HepG2 (cell line): Measurements from ENCODE around the gene EXOC3. TPM values are rescaled to one million over a fixed set of nuclear protein-coding genes. Genes with fewer than 3 reads are reported as not detected.

Experiments used
- ATAC-seq: fragments of 200-7000 bp; cut with Tn5 transposase; 3 replicates; pipeline ENCODE4 v1.9.1; 2020; ENCODE audit warnings: mild to moderate bottlenecking, moderate library complexity
- BruUV-seq: library from RNA; stranded (reverse); fragments of 400-500 nt; replicated peaks from 2 replicates; lab custom pipeline; 2021; lab: Mats Ljungman, UMichigan
- CTCF ChIA-PET: fragments of 300-600 bp; formaldehyde crosslinking; extraction: SDS; loops from one replicate; lab custom pipeline; 2021; ENCODE audit warnings: low total read pairs, inconsistent platforms, low intra/inter-chr PET ratio; lab: Yijun Ruan, JAX
- POLR2A ChIA-PET: fragments of 350-600 bp; sonication (Branson Sonifier 250); formaldehyde crosslinking; loops from one replicate; lab custom pipeline; 2020; ENCODE audit warnings: antibody characterized with exemption, inconsistent platforms; lab: Yijun Ruan, JAX
- DNase-seq: peaks from one replicate; pipeline ENCODE4 v3.0.0-alpha.2; 2015; ENCODE audit warnings: low spot score
- FAIRE-seq: peaks from 3 replicates; lab custom pipeline; 2011; peaks lifted over from hg19 to GRCh38; lab: Jason Lieb, UNC
- H2AFZ ChIP-seq: one replicate; pipeline ENCODE4 v1.6.1; 2011; ENCODE audit warnings: low read length, inconsistent platforms
- H3K27ac ChIP-seq: fragments of 300-600 bp; 3 replicates; pipeline ENCODE4 v1.8.0; 2011; ENCODE audit warnings: mixed run types, mild to moderate bottlenecking, mixed read lengths, low read length, inconsistent platforms; ENCODE audit not compliant: insufficient read depth; ENCODE audit errors: extremely low read length
- H3K27me3 ChIP-seq, 2 experiments: fragments of 200-600 bp in 1 of 2; 2 replicates in 1 of 2; 3 replicates in 1 of 2; pipeline versions ENCODE4 v1.6.0 to v1.8.0; 2011; ENCODE audit warnings: low read length in 2 of 2, mild to moderate bottlenecking in 2 of 2, moderate library complexity in 2 of 2, inconsistent platforms in 1 of 2; ENCODE audit not compliant: insufficient read depth in 2 of 2, control insufficient read depth in 1 of 2
- H3K36me3 ChIP-seq, 2 experiments: fragments of 200-600 bp in 1 of 2; replicated peaks in 1 of 2; 2 replicates in 1 of 2; 3 replicates in 1 of 2; pipeline versions ENCODE4 v1.5.1 to v1.8.0; 2011; ENCODE audit warnings: low read length in 2 of 2, inconsistent platforms in 1 of 2; ENCODE audit not compliant: insufficient read depth in 2 of 2, control insufficient read depth in 1 of 2
- H3K4me1 ChIP-seq: 2 replicates; pipeline ENCODE4 v1.5.1; 2012; ENCODE audit warnings: low read length, inconsistent platforms; ENCODE audit not compliant: insufficient read depth
- H3K4me2 ChIP-seq: 2 replicates; pipeline ENCODE4 v1.6.0; 2011; ENCODE audit warnings: low read depth, low read length, inconsistent platforms
- H3K4me3 ChIP-seq, 3 experiments: fragments of 200-600 bp in 1 of 3; sonication (generic), shearing (Covaris generic) in 1 of 3; replicated peaks in 1 of 3; 2 replicates each; pipeline ENCODE4 v1.5.1; 2011 to 2016; ENCODE audit warnings: low read length in 3 of 3, inconsistent platforms in 2 of 3, low read depth in 2 of 3, mild to moderate bottlenecking in 2 of 3, control low read depth in 1 of 3, mixed read lengths in 1 of 3; ENCODE audit not compliant: insufficient read depth in 1 of 3
- H3K79me2 ChIP-seq: one replicate; pipeline ENCODE4 v1.6.1; 2011; ENCODE audit warnings: low read length, inconsistent platforms; ENCODE audit not compliant: insufficient read depth
- H3K9ac ChIP-seq: 2 replicates; pipeline ENCODE4 v1.6.0; 2011; ENCODE audit warnings: mild to moderate bottlenecking, low read depth, low read length, inconsistent platforms; ENCODE audit not compliant: insufficient read depth
- H3K9me3 ChIP-seq: 2 replicates; pipeline ENCODE4 v1.5.1; 2012; ENCODE audit warnings: mild to moderate bottlenecking, low read length
- H4K20me1 ChIP-seq: 2 replicates; pipeline ENCODE4 v1.6.0; 2011; ENCODE audit warnings: inconsistent platforms, mild to moderate bottlenecking, low read length, moderate library complexity; ENCODE audit not compliant: insufficient read depth
- FOXM1 ChIP-seq: sonication (generic); formaldehyde crosslinking; IDR thresholded peaks from 2 replicates; pipeline ENCODE4 v1.5.0; 2020; ENCODE audit warnings: missing genetic modification reagents
- GZF1 ChIP-seq: sonication (generic); formaldehyde crosslinking; IDR thresholded peaks from 2 replicates; pipeline ENCODE4 v1.5.1; 2020; ENCODE audit warnings: mild to moderate bottlenecking, missing genetic modification reagents
- JUN ChIP-seq: sonication (generic); formaldehyde crosslinking; IDR thresholded peaks from 2 replicates; pipeline ENCODE4 v1.4.0; 2020; ENCODE audit warnings: mild to moderate bottlenecking, missing genetic modification reagents
- MIER3 ChIP-seq: IDR thresholded peaks from 2 replicates; pipeline ENCODE4 v1.6.1; 2016; ENCODE audit warnings: missing compliant biosample characterization, borderline replicate concordance
- SALL1 ChIP-seq: sonication (generic); formaldehyde crosslinking; IDR thresholded peaks from 2 replicates; pipeline ENCODE4 v1.8.0; 2022; ENCODE audit warnings: mild to moderate bottlenecking, missing genetic modification reagents
- ZC3H13 ChIP-seq: sonication (generic); formaldehyde crosslinking; IDR thresholded peaks from 2 replicates; pipeline ENCODE4 v1.8.1; 2023; ENCODE audit warnings: mild to moderate bottlenecking, missing genetic modification reagents, moderate library complexity
- ZKSCAN8 ChIP-seq: IDR thresholded peaks from 2 replicates; pipeline ENCODE4 v1.6.1; 2016; ENCODE audit warnings: borderline replicate concordance, missing genetic modification reagents, missing compliant biosample characterization
- ZNF850 ChIP-seq: sonication (generic); formaldehyde crosslinking; conservative IDR thresholded peaks from 2 replicates; pipeline ENCODE4 v1.9.0; 2021; ENCODE audit warnings: mild to moderate bottlenecking, missing genetic modification reagents
- whole genome bisulfite sequencing: methylation state at CpG from one replicate; pipeline ENCODE4 v1.1.6; 2017; ENCODE audit warnings: low lambda C conversion rate; 5-methylcytosine and 5-hydroxymethylcytosine counted together
- in situ Hi-C: cut with HindIII; loops from 2 replicates; pipeline ENCODE4 v1.10.0; 2017; ENCODE audit warnings: low pct_unique_long_range_greater_than_20kb; ENCODE audit not compliant: extremely low pct_ligation_motif_present
- intact Hi-C: fragments of 100-400 bp; cut with micrococcal nuclease; formaldehyde crosslinking; loops from one replicate; pipeline ENCODE4 v1.10.0; 2022; ENCODE audit not compliant: unreplicated experiment
- polyA plus RNA-seq, 8 experiments: library from polyadenylated mRNA; depleted of rRNA in 3 of 8; stranded (reverse) in 7 of 8; unstranded in 1 of 8; fragments of >200 nt; fragmentation: Illumina TruSeq in 4 of 8; extraction: Trizol in 4 of 8; gene quantifications; 2 replicates each; pipeline versions ENCODE4 v1.2.1 to v1.2.3, GENCODE V29; 2011 to 2016; ENCODE audit warnings: low read depth in 4 of 8, missing spikeins in 1 of 8, mixed read lengths in 1 of 8; ENCODE audit not compliant: insufficient read depth in 1 of 8
- total RNA-seq, 5 experiments: library from RNA; depleted of rRNA; stranded (reverse); fragments of >200 nt; fragmentation: Illumina TruSeq; extraction: Trizol; gene quantifications; 2 replicates each; pipeline ENCODE4 v1.2.3, GENCODE V29; 2016; ENCODE audit warnings: low read depth in 1 of 5
- TF ChIP-seq, protein P1 (sequence below): IDR thresholded peaks from 2 replicates; pipeline ENCODE4 v1.6.1; 2012; ENCODE audit warnings: low read length, improper control_type of control experiment
- TF ChIP-seq, protein P2 (sequence below): IDR thresholded peaks from 2 replicates; pipeline ENCODE4 v1.6.1; 2016; ENCODE audit warnings: mild to moderate bottlenecking
- TF ChIP-seq, protein P3 (sequence below): sonication (generic); formaldehyde crosslinking; IDR thresholded peaks from 2 replicates; pipeline ENCODE4 v1.4.0; 2020; ENCODE audit warnings: mild to moderate bottlenecking, missing genetic modification reagents
- TF ChIP-seq, protein P4 (sequence below): sonication (generic); formaldehyde crosslinking; IDR thresholded peaks from 2 replicates; pipeline ENCODE4 v1.8.1; 2023; ENCODE audit warnings: mild to moderate bottlenecking, inconsistent platforms, moderate library complexity, missing genetic modification reagents, borderline replicate concordance

Gene EXOC3
- total and polyA plus RNA-seq, 2 of the 13 experiments (the other 11 are each of a cell fraction or from before 2014, with no cell fraction given), result 9.2 to 20.5 TPM

DNA sequence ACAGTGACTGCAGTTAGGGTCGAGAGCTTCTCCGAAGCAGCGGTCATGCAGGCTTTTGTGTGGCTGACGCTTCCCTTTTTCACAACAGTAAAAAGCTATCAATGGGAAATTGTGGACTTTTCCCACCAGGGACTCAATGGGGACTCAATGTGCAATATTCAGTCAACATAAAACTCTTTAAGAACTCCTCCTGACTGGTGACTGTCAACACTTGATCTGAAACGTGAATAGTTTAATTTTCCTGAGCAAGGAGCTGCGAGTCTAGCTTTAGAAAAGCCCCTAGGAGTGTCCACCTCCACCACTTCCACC is 28.7 kb downstream of the EXOC3 start (continued):
- TF ChIP-seq, protein P1, sequence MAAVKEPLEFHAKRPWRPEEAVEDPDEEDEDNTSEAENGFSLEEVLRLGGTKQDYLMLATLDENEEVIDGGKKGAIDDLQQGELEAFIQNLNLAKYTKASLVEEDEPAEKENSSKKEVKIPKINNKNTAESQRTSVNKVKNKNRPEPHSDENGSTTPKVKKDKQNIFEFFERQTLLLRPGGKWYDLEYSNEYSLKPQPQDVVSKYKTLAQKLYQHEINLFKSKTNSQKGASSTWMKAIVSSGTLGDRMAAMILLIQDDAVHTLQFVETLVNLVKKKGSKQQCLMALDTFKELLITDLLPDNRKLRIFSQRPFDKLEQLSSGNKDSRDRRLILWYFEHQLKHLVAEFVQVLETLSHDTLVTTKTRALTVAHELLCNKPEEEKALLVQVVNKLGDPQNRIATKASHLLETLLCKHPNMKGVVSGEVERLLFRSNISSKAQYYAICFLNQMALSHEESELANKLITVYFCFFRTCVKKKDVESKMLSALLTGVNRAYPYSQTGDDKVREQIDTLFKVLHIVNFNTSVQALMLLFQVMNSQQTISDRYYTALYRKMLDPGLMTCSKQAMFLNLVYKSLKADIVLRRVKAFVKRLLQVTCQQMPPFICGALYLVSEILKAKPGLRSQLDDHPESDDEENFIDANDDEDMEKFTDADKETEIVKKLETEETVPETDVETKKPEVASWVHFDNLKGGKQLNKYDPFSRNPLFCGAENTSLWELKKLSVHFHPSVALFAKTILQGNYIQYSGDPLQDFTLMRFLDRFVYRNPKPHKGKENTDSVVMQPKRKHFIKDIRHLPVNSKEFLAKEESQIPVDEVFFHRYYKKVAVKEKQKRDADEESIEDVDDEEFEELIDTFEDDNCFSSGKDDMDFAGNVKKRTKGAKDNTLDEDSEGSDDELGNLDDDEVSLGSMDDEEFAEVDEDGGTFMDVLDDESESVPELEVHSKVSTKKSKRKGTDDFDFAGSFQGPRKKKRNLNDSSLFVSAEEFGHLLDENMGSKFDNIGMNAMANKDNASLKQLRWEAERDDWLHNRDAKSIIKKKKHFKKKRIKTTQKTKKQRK, result no peak
- TF ChIP-seq ZNF850 (CRISPR knock-in tag), result 0 out of 2 replicates have a peak, but pooled peaks have one; percentile 40

DNA sequence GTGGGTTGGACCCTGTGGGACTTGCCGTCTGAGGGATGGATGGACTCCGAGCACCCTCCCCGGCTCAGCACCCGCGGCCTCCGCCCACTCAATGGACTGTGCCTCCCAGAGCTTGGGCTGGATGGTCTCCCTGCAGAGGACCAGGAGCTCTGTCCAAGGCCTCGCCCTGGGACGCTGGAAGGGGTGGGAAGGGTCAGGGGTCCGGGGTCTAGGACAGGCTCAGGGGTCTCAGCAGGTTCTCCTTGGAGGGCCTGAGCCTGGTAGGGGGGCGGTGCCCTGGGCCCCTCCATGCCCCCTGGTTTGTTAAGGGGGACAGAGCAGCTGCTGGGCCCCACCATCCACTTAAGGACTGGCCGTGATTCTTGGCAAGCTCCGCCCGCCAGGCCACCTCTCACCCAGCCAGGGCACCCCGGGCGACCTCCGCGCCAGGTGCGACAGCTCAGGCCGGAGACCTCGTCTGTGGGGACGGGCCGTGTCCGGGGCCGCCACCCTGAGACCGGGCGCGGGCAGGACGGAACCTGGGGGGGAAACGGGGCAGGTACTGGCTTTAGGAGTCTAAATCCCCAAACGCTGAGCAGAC is 29.2 kb downstream of the EXOC3 start:
- no peak for DNase-seq
- H3K9ac ChIP-seq, result peak overlapping the region; percentile 87
- CTCF ChIA-PET, result no interaction called here
- H3K36me3 ChIP-seq, result peaks cover 0 to 4% of the 10 kb centered on the region in 2 experiments; a peak in 2 of 5 replicates
- peaks cover 5 to 24% of the 10 kb centered on the region in 2 experiments for H3K27me3 ChIP-seq
- POLR2A ChIA-PET, result interaction anchor here (2.6 kb wide), 1 partner anchor 26 kb away, joined by 14 read pairs; no protein-coding TSS in a partner anchor
- in situ Hi-C loops (no loop called here), intact Hi-C loops (loop anchor here (2.0 kb wide), 1 partner anchor 141 kb away; the partner anchor contains the start of gene CEP72)
- peaks cover 3% of the 10 kb centered on the region for H3K79me2 ChIP-seq
- peak overlapping the region; percentile 52 to 81 (median 59) for H3K4me3 ChIP-seq
- WGBS, result 0% methylated on average over 2 of the region's 30 CpGs
- peaks cover 32% of the 10 kb centered on the region for H3K4me1 ChIP-seq
- no peaks in the 10 kb centered on the region for H3K9me3 ChIP-seq
- peak overlapping the region; percentile 82 for H3K4me2 ChIP-seq
- H3K27ac ChIP-seq, result peak overlapping the region; percentile 72
- no peak for FAIRE-seq
- ATAC-seq, result peak; percentile 58
- H4K20me1 ChIP-seq, result peaks cover 4% of the 10 kb centered on the region; the same call in 1 of the 2 replicates
- BruUV-seq, result TSS peak; percentile 67
- H2AFZ ChIP-seq, result no peak overlapping the region
- no peak for TF ChIP-seq SALL1 (CRISPR knock-in tag)
- 0 out of 2 replicates have a peak, but pooled peaks have one; percentile 3 for TF ChIP-seq MIER3
- 0 out of 2 replicates have a peak, but pooled peaks have one; percentile 31 for TF ChIP-seq ZC3H13 (CRISPR knock-in tag)
- TF ChIP-seq FOXM1 (CRISPR knock-in tag), result no peak
- TF ChIP-seq, protein P2, sequence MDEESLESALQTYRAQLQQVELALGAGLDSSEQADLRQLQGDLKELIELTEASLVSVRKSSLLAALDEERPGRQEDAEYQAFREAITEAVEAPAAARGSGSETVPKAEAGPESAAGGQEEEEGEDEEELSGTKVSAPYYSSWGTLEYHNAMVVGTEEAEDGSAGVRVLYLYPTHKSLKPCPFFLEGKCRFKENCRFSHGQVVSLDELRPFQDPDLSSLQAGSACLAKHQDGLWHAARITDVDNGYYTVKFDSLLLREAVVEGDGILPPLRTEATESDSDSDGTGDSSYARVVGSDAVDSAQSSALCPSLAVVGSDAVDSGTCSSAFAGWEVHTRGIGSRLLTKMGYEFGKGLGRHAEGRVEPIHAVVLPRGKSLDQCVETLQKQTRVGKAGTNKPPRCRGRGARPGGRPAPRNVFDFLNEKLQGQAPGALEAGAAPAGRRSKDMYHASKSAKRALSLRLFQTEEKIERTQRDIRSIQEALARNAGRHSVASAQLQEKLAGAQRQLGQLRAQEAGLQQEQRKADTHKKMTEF (CRISPR knock-in tag), result 0 out of 2 replicates have a peak, but pooled peaks have one; percentile 59
- TF ChIP-seq ZKSCAN8 (CRISPR knock-in tag), result 0 out of 2 replicates have a peak, but pooled peaks have one; percentile 8
- TF ChIP-seq, protein P3, sequence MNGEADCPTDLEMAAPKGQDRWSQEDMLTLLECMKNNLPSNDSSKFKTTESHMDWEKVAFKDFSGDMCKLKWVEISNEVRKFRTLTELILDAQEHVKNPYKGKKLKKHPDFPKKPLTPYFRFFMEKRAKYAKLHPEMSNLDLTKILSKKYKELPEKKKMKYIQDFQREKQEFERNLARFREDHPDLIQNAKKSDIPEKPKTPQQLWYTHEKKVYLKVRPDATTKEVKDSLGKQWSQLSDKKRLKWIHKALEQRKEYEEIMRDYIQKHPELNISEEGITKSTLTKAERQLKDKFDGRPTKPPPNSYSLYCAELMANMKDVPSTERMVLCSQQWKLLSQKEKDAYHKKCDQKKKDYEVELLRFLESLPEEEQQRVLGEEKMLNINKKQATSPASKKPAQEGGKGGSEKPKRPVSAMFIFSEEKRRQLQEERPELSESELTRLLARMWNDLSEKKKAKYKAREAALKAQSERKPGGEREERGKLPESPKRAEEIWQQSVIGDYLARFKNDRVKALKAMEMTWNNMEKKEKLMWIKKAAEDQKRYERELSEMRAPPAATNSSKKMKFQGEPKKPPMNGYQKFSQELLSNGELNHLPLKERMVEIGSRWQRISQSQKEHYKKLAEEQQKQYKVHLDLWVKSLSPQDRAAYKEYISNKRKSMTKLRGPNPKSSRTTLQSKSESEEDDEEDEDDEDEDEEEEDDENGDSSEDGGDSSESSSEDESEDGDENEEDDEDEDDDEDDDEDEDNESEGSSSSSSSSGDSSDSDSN (CRISPR knock-in tag), result peak; percentile 66
- TF ChIP-seq GZF1, result no peak
- TF ChIP-seq, protein P4, sequence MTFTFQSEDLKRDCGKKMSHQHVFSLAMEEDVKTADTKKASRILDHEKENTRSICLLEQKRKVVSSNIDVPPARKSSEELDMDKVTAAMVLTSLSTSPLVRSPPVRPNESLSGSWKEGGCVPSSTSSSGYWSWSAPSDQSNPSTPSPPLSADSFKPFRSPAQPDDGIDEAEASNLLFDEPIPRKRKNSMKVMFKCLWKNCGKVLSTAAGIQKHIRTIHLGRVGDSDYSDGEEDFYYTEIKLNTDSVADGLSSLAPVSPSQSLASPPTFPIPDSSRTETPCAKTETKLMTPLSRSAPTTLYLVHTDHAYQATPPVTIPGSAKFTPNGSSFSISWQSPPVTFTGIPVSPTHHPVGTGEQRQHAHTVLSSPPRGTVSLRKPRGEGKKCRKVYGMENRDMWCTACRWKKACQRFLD (CRISPR knock-in tag), result 0 out of 2 replicates have a peak, but pooled peaks have one; percentile 7
- TF ChIP-seq JUN (CRISPR knock-in tag), result no peak
